HG03095 (cell line): ENCODE results near the gene C11orf58.
A peak's percentile ranks its signal among the peaks of the same experiment; 100 is the strongest.

Source experiments
- ATAC-seq: cut with Tn5 transposase; IDR thresholded peaks from one replicate; pipeline ENCODE4 v1.9.1; 2021; ENCODE audit warnings: moderate library complexity; ENCODE audit not compliant: unreplicated experiment

C11orf58 gene

GRCh38 chr11:16738193-16738946 is at the start of gene C11orf58:
Gene C11orf58 (plus strand): TSS chr11:16738647. CDS start chr11:16738779, 132 bp downstream.
- peak; percentile 99 for ATAC-seq

- ATAC-seq, result no peak
Observed at GRCh38 chr11:16690086-16690485, 48.4 kb upstream of the C11orf58 start.

- no peak for ATAC-seq
Observed at GRCh38 chr11:16703795-16704194, 34.7 kb upstream of the C11orf58 start.

- no peak for ATAC-seq
Observed at GRCh38 chr11:16713594-16713993, 24.9 kb upstream of the C11orf58 start.

- no peak for ATAC-seq
Observed at GRCh38 chr11:16722581-16723344, 15.7 kb upstream of the C11orf58 start.

GRCh38 chr11:16727806-16728205 is 10.6 kb upstream of the C11orf58 start:
- no peak for ATAC-seq

- peak; percentile 4 for ATAC-seq
Observed at GRCh38 chr11:16737818-16738192, 642 bp upstream of the C11orf58 start.

- no peak for ATAC-seq
Observed at GRCh38 chr11:16738947-16739815, 734 bp downstream of the C11orf58 start.

GRCh38 chr11:16741473-16741872 is 3.0 kb downstream of the C11orf58 start:
- ATAC-seq, result no peak

GRCh38 chr11:16743478-16743877 is 5.0 kb downstream of the C11orf58 start:
- ATAC-seq, result no peak

- ATAC-seq, result no peak
Observed at GRCh38 chr11:16744128-16744725, 5.8 kb downstream of the C11orf58 start.

- no peak for ATAC-seq
Observed at GRCh38 chr11:16745950-16746605, 7.6 kb downstream of the C11orf58 start.

GRCh38 chr11:16749092-16749491 is 10.6 kb downstream of the C11orf58 start:
- ATAC-seq, result no peak

GRCh38 chr11:16749666-16750065 is 11.2 kb downstream of the C11orf58 start:
- no peak for ATAC-seq

GRCh38 chr11:16750417-16750816 is 12.0 kb downstream of the C11orf58 start:
- no peak for ATAC-seq

- no peak for ATAC-seq
Observed at GRCh38 chr11:16758382-16759024, 20.1 kb downstream of the C11orf58 start.

GRCh38 chr11:16759857-16760508 is 21.5 kb downstream of the C11orf58 start:
- ATAC-seq, result no peak

GRCh38 chr11:16763746-16764145 is 25.3 kb downstream of the C11orf58 start:
- ATAC-seq, result no peak

GRCh38 chr11:16764888-16765287 is 26.4 kb downstream of the C11orf58 start:
- ATAC-seq, result no peak
